ENCODE results near the gene HSP90AB1. TPM values are rescaled to one million over a fixed set of nuclear protein-coding genes. Genes with fewer than 3 reads are reported as not detected.
"Not testable (repeated sequence)": the region's sequence is repeated elsewhere in the genome, so short reads cannot be mapped to it uniquely, and the experiment has no call there.

Gene HSP90AB1
- total RNA-seq, 1 donor from 2014 or later = 508 TPM

GRCh38 chr6:44228836-44229235 is 18.1 kb upstream of the HSP90AB1 start:
- H3K4me1 Mint-ChIP-seq (ENCODE audit: low read depth) = peaks cover 75% of the 10 kb centered on the region
- H3K4me3 Mint-ChIP-seq (ENCODE audit: unreplicated experiment) = no peak overlapping the region
- DNase-seq (ENCODE audit: low spot score) = peak; percentile 35
- H3K36me3 Mint-ChIP-seq (ENCODE audit: low read depth) = peaks cover 21% of the 10 kb centered on the region
- H3K27ac Mint-ChIP-seq (ENCODE audit: unreplicated experiment) = peak overlapping the region; percentile 27
- TF ChIP-seq CTCF (IDR thresholded peaks at IDR 0.05) = no peak
- no peaks in the 10 kb centered on the region for H3K9me3 Mint-ChIP-seq (ENCODE audit: low read depth)
- H3K27me3 Mint-ChIP-seq (ENCODE audit: low read depth) = no peaks in the 10 kb centered on the region

- Mint-ChIP-seq H3K27me3 (ENCODE audit: low read depth) (no peaks in the 10 kb centered on the region), H3K4me3 (ENCODE audit: unreplicated experiment) (no peak overlapping the region), H3K4me1 (ENCODE audit: low read depth) (peaks cover 75% of the 10 kb centered on the region), H3K9me3 (ENCODE audit: low read depth) (no peaks in the 10 kb centered on the region), H3K27ac (ENCODE audit: unreplicated experiment) (peak overlapping the region; percentile 57), H3K36me3 (ENCODE audit: low read depth) (peaks cover 21% of the 10 kb centered on the region)
- peak; percentile 56 for DNase-seq (ENCODE audit: low spot score)
- no peak for TF ChIP-seq CTCF (IDR thresholded peaks at IDR 0.05)
These were observed 17.4 kb upstream of the HSP90AB1 start for GRCh38 chr6:44229376-44230033.

GRCh38 chr6:44230034-44230675 is 16.7 kb upstream of the HSP90AB1 start:
- DNase-seq (ENCODE audit: low spot score) = peak; percentile 72
- Mint-ChIP-seq H3K36me3 (ENCODE audit: low read depth) (peaks cover 21% of the 10 kb centered on the region), H3K4me1 (ENCODE audit: low read depth) (peaks cover 75% of the 10 kb centered on the region), H3K27me3 (ENCODE audit: low read depth) (no peaks in the 10 kb centered on the region), H3K27ac (ENCODE audit: unreplicated experiment) (no peak overlapping the region), H3K4me3 (ENCODE audit: unreplicated experiment) (no peak overlapping the region), H3K9me3 (ENCODE audit: low read depth) (no peaks in the 10 kb centered on the region)
- no peak for TF ChIP-seq CTCF (IDR thresholded peaks at IDR 0.05)

- peaks cover 25% of the 10 kb centered on the region for H3K36me3 Mint-ChIP-seq (ENCODE audit: low read depth)
- H3K27me3 Mint-ChIP-seq (ENCODE audit: low read depth); H3K9me3 Mint-ChIP-seq (ENCODE audit: low read depth); H3K4me3 Mint-ChIP-seq (ENCODE audit: unreplicated experiment): not testable (repeated sequence)
- peaks cover 74% of the 10 kb centered on the region for H3K4me1 Mint-ChIP-seq (ENCODE audit: low read depth)
- peak; percentile 48 for DNase-seq (ENCODE audit: low spot score)
- H3K27ac Mint-ChIP-seq (ENCODE audit: unreplicated experiment) = peak overlapping the region; percentile 59
These were observed 15.5 kb upstream of the HSP90AB1 start for GRCh38 chr6:44231426-44231825.

- Mint-ChIP-seq H3K4me1 (ENCODE audit: low read depth) (peaks cover 74% of the 10 kb centered on the region), H3K4me3 (ENCODE audit: unreplicated experiment) (no peak overlapping the region), H3K27ac (ENCODE audit: unreplicated experiment) (peak overlapping the region; percentile 96), H3K36me3 (ENCODE audit: low read depth) (peaks cover 25% of the 10 kb centered on the region), H3K9me3 (ENCODE audit: low read depth) (no peaks in the 10 kb centered on the region), H3K27me3 (ENCODE audit: low read depth) (no peaks in the 10 kb centered on the region)
- no peak for TF ChIP-seq CTCF (IDR thresholded peaks at IDR 0.05)
- peak; percentile 69 for DNase-seq (ENCODE audit: low spot score)
These were observed 14.0 kb upstream of the HSP90AB1 start for GRCh38 chr6:44232676-44233566.
